ENCODE results near the gene MT2A. TPM values are rescaled to one million over a fixed set of nuclear protein-coding genes. Genes with fewer than 3 reads are reported as not detected.

The MT2A gene
- total and polyA plus RNA-seq, 2 of the 13 experiments (the other 11 are each of a cell fraction or from before 2014, with no cell fraction given) = 135 to 371 TPM

- TF ChIP-seq HNF1A (IDR thresholded peaks at IDR 0.05; ENCODE audit: low read depth) (no peak), HNF1A (CRISPR knock-in tag; IDR thresholded peaks at IDR 0.05; ENCODE audit: borderline replicate concordance) (no peak), ZBTB37 (CRISPR knock-in tag; IDR thresholded peaks at IDR 0.05) (no peak), ZNF331 (CRISPR knock-in tag; IDR thresholded peaks at IDR 0.05) (no peak), ATF1 (CRISPR knock-in tag; IDR thresholded peaks at IDR 0.05) (no peak), ZNF670 (CRISPR knock-in tag; IDR thresholded peaks at IDR 0.05; ENCODE audit: borderline replicate concordance) (no peak), MAFG (CRISPR knock-in tag; IDR thresholded peaks at IDR 0.05) (no peak), PAF1 (CRISPR knock-in tag; IDR thresholded peaks at IDR 0.05) (no peak), ZNF672 (CRISPR knock-in tag; IDR thresholded peaks at IDR 0.05) (no peak), ZNF878 (CRISPR knock-in tag; IDR thresholded peaks at IDR 0.05) (no peak), HOXD1 (CRISPR knock-in tag; IDR thresholded peaks at IDR 0.05) (no peak), ZSCAN5A (CRISPR knock-in tag; IDR thresholded peaks at IDR 0.05; ENCODE audit: borderline replicate concordance) (no peak), IRF9 (CRISPR knock-in tag; IDR thresholded peaks at IDR 0.05; ENCODE audit: borderline replicate concordance) (peak; percentile 64; the same call in 1 of the 2 replicates), ZSCAN12 (CRISPR knock-in tag; IDR thresholded peaks at IDR 0.05) (no peak), THAP11 (CRISPR knock-in tag; IDR thresholded peaks at IDR 0.05) (no peak), HINFP (CRISPR knock-in tag; IDR thresholded peaks at IDR 0.05; ENCODE audit: low read depth) (peak; percentile 50; the same call in 1 of the 2 replicates), CCAR2 (optimal IDR thresholded peaks at IDR 0.05; ENCODE audit: low read depth, low read length) (no peak), ZNF841 (CRISPR knock-in tag; IDR thresholded peaks at IDR 0.05; ENCODE audit: borderline replicate concordance) (no peak), MYNN (CRISPR knock-in tag; IDR thresholded peaks at IDR 0.05; ENCODE audit: low read depth) (no peak)
These were observed 1.7 kb downstream of the MT2A start (continued) for GRCh38 chr16:56610017-56610608.
